ENCODE results near the gene CKS1B. TPM values are rescaled to one million over a fixed set of nuclear protein-coding genes. Genes with fewer than 3 reads are reported as not detected.

Gene CKS1B
- total RNA-seq, 2 donors from 2014 or later = 145 to 229 TPM

DNA sequence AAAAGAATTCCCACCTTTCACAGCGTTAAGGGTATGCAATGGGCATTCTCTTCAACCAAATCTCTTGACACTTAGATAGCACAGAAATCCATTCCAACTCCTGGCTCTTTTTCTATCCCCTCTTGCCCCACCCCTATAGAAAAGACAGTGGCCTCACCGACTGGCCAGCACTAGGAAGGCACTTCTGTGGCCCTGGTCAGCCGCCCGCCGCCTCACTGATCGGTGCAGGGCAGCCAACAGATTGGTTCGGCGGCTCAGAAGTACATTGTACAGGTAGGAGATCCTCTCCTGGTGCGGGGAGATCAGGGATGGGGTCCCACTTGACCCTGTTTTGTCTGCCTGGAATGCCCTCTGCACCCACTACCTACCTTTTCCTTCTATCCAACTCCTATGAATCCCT is 49.8 kb downstream of the CKS1B start:
- no peaks in the 10 kb centered on the region for H3K36me3 Mint-ChIP-seq (ENCODE audit: low read depth)
- H3K27ac Mint-ChIP-seq = no peak overlapping the region
- H3K27ac ChIP-seq (ENCODE audit: low read depth, low read length) = no peak overlapping the region
- 93% methylated on average over 3 to 9 of the region's 9 CpGs for WGBS, 2 experiments (ENCODE audit: insufficient coverage in 1 of 2, insufficient read length in 1 of 2)
- no peak for DNase-seq
- no peak overlapping the region for H3K4me3 Mint-ChIP-seq
- H3K9me3 Mint-ChIP-seq = no peaks in the 10 kb centered on the region
- H3K4me1 ChIP-seq (ENCODE audit: control insufficient read depth, insufficient read depth, low read length) = no peaks in the 10 kb centered on the region
- TF ChIP-seq, protein P1, sequence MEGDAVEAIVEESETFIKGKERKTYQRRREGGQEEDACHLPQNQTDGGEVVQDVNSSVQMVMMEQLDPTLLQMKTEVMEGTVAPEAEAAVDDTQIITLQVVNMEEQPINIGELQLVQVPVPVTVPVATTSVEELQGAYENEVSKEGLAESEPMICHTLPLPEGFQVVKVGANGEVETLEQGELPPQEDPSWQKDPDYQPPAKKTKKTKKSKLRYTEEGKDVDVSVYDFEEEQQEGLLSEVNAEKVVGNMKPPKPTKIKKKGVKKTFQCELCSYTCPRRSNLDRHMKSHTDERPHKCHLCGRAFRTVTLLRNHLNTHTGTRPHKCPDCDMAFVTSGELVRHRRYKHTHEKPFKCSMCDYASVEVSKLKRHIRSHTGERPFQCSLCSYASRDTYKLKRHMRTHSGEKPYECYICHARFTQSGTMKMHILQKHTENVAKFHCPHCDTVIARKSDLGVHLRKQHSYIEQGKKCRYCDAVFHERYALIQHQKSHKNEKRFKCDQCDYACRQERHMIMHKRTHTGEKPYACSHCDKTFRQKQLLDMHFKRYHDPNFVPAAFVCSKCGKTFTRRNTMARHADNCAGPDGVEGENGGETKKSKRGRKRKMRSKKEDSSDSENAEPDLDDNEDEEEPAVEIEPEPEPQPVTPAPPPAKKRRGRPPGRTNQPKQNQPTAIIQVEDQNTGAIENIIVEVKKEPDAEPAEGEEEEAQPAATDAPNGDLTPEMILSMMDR (conservative IDR thresholded peaks at IDR 0.05) = no peak
- no peaks in the 10 kb centered on the region for H3K9me3 ChIP-seq (ENCODE audit: control insufficient read depth, low read length)
- peaks cover 7% of the 10 kb centered on the region for H3K27me3 Mint-ChIP-seq (ENCODE audit: insufficient read depth)
- H3K4me1 Mint-ChIP-seq = no peaks in the 10 kb centered on the region
- H3K4me3 ChIP-seq (ENCODE audit: low read length) = no peak overlapping the region
- H3K9ac ChIP-seq (ENCODE audit: extremely low read depth, low read length, poor library complexity, severe bottlenecking) = no peak overlapping the region
- no peaks in the 10 kb centered on the region for H3K27me3 ChIP-seq (ENCODE audit: control insufficient read depth, insufficient read depth, low read length, poor library complexity, severe bottlenecking)
- no peaks in the 10 kb centered on the region for H3K36me3 ChIP-seq (ENCODE audit: control insufficient read depth, insufficient read depth, low read length)

DNA sequence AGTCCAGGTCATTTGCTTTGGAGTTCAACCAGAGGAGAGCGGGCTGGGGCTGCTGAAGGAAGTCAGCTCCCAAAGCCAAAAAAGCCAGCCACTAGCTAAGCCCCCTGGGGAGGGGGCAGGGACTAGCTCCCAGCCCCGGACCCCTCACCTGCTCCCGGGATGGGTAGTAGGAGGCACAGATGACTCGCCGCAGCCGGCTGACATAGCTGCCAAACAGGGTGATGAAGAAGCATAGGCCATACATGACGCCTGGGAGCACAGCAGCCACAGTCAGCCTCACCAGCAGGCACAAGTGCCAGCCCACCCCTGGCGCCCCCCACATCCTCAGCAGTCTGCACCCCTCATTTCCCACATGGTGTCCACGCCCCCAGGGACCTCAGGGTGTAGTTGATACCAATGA is 51.7 kb downstream of the CKS1B start:
- H3K9ac ChIP-seq (ENCODE audit: extremely low read depth, low read length, poor library complexity, severe bottlenecking) = no peak overlapping the region
- H3K9me3 ChIP-seq (ENCODE audit: control insufficient read depth, low read length) = no peaks in the 10 kb centered on the region
- H3K36me3 ChIP-seq (ENCODE audit: control insufficient read depth, insufficient read depth, low read length) = no peaks in the 10 kb centered on the region
- TF ChIP-seq, protein P1 (conservative IDR thresholded peaks at IDR 0.05) = no peak
- H3K4me1 Mint-ChIP-seq = no peaks in the 10 kb centered on the region
- no peaks in the 10 kb centered on the region for H3K36me3 Mint-ChIP-seq (ENCODE audit: low read depth)
- H3K9me3 Mint-ChIP-seq = no peaks in the 10 kb centered on the region
- WGBS, 2 experiments (ENCODE audit: insufficient coverage in 1 of 2, insufficient read length in 1 of 2) = 68 to 82% methylated on average over 6 to 9 of the region's 9 CpGs
- H3K27ac ChIP-seq (ENCODE audit: low read depth, low read length) = no peak overlapping the region
- no peak overlapping the region for H3K4me3 ChIP-seq (ENCODE audit: low read length)
- no peaks in the 10 kb centered on the region for H3K4me1 ChIP-seq (ENCODE audit: control insufficient read depth, insufficient read depth, low read length)
- no peak overlapping the region for H3K27ac Mint-ChIP-seq
- H3K27me3 Mint-ChIP-seq (ENCODE audit: insufficient read depth) = peaks cover 2% of the 10 kb centered on the region
- no peak for DNase-seq
- H3K27me3 ChIP-seq (ENCODE audit: control insufficient read depth, insufficient read depth, low read length, poor library complexity, severe bottlenecking) = no peaks in the 10 kb centered on the region
- H3K4me3 Mint-ChIP-seq = no peak overlapping the region

DNA sequence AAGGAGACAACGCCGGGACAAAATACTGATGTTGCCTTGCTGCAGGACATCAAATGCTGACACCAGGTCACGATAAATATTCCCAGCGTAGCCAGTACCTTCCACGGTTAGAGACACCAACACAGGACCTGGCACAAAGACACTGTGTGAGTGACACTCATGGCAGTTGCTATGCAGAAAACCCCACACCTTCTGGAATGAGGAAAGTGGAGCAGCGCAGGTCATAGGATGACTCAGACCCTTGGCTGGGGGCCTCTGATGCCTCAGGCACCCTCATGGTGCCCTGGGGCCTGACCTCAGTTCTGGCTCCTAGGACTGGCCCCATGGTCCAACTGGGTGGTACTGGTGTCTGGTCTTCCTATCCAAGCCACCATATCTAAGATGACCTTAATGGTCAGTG is 52.1 kb downstream of the CKS1B start:
- Mint-ChIP-seq H3K27ac (no peak overlapping the region), H3K4me3 (no peak overlapping the region), H3K27me3 (ENCODE audit: insufficient read depth) (peaks cover 2% of the 10 kb centered on the region), H3K36me3 (ENCODE audit: low read depth) (no peaks in the 10 kb centered on the region), H3K9me3 (no peaks in the 10 kb centered on the region), H3K4me1 (no peaks in the 10 kb centered on the region)
- no peaks in the 10 kb centered on the region for H3K4me1 ChIP-seq (ENCODE audit: control insufficient read depth, insufficient read depth, low read length)
- no peak overlapping the region for H3K9ac ChIP-seq (ENCODE audit: extremely low read depth, low read length, poor library complexity, severe bottlenecking)
- no peaks in the 10 kb centered on the region for H3K27me3 ChIP-seq (ENCODE audit: control insufficient read depth, insufficient read depth, low read length, poor library complexity, severe bottlenecking)
- TF ChIP-seq, protein P1 (conservative IDR thresholded peaks at IDR 0.05) = no peak
- no peak for DNase-seq
- no peaks in the 10 kb centered on the region for H3K9me3 ChIP-seq (ENCODE audit: control insufficient read depth, low read length)
- no peak overlapping the region for H3K4me3 ChIP-seq (ENCODE audit: low read length)
- H3K27ac ChIP-seq (ENCODE audit: low read depth, low read length) = no peak overlapping the region
- H3K36me3 ChIP-seq (ENCODE audit: control insufficient read depth, insufficient read depth, low read length) = no peaks in the 10 kb centered on the region
- WGBS, 2 experiments (ENCODE audit: insufficient coverage in 1 of 2, insufficient read length in 1 of 2) = 90 to 91% methylated on average over 6 of the region's 6 CpGs

Small RNAs within 50 kb of the gene (microRNA-seq; reads per million reads assigned to microRNA genes)
- gene MIR4258 (ENCODE audit: borderline microRNAs expressed) = not detected

Other genes with a start within 250 kb of the CKS1B start
- under 1 TPM; 0.57 to 0.75 TPM for gene KCNN3, start 104.4 kb upstream of the CKS1B start, total RNA-seq
- 10 to 100 TPM; 16.0 to 16.4 TPM for gene PMVK, start 38.0 kb upstream of the CKS1B start, total RNA-seq
- 10 to 100 TPM; 42.5 to 61.3 TPM for gene PBXIP1, start 18.6 kb upstream of the CKS1B start, total RNA-seq
- 10 to 100 TPM; 33.4 to 40.4 TPM for gene PYGO2, start 12.9 kb upstream of the CKS1B start, total RNA-seq
- gene SHC1, start 3.9 kb upstream of the CKS1B start, total RNA-seq = 100 to 1,000 TPM; 157 to 231 TPM
- 10 to 100 TPM; 61.9 to 65.0 TPM for gene FLAD1, start 8.7 kb downstream of the CKS1B start, total RNA-seq
- gene LENEP, start 18.9 kb downstream of the CKS1B start, total RNA-seq = 1 to 10 TPM in 1 of 2 donors, not detected in 1; 2.0 TPM
- 10 to 100 TPM; 21.2 to 23.3 TPM for gene ZBTB7B, start 28.1 kb downstream of the CKS1B start, total RNA-seq
- 1 to 10 TPM in 1 of 2 donors, under 1 TPM in 1; 0.44 to 2.0 TPM for gene DCST2, start 59.1 kb downstream of the CKS1B start, total RNA-seq
- gene DCST1, start 59.1 kb downstream of the CKS1B start, total RNA-seq = not detected
- 10 to 100 TPM; 13.4 to 16.5 TPM for gene ADAM15, start 76.6 kb downstream of the CKS1B start, total RNA-seq
- 10 to 100 TPM; 15.9 to 17.9 TPM for gene EFNA4, start 89.1 kb downstream of the CKS1B start, total RNA-seq
- gene EFNA3, start 104.2 kb downstream of the CKS1B start, total RNA-seq = 1 to 10 TPM; 3.1 to 6.0 TPM
- 1 to 10 TPM; 3.6 to 5.0 TPM for gene EFNA1, start 153.2 kb downstream of the CKS1B start, total RNA-seq
- 10 to 100 TPM; 25.1 to 29.8 TPM for gene SLC50A1, start 161.2 kb downstream of the CKS1B start, total RNA-seq
- gene DPM3, start 165.8 kb downstream of the CKS1B start, total RNA-seq = 10 to 100 TPM; 48.8 to 73.4 TPM
- 100 to 1,000 TPM; 143 to 152 TPM for gene KRTCAP2, start 198.6 kb downstream of the CKS1B start, total RNA-seq
- gene TRIM46, start 199.2 kb downstream of the CKS1B start, total RNA-seq = 1 to 10 TPM; 5.1 to 7.1 TPM
- 10 to 100 TPM; 17.6 to 27.9 TPM for gene THBS3, start 233.2 kb downstream of the CKS1B start, total RNA-seq
- gene MTX1, start 234.0 kb downstream of the CKS1B start, total RNA-seq = 10 to 100 TPM; 47.3 to 63.2 TPM

All from endodermal cell (in vitro differentiated cells).